ENCODE results near the gene CNGB1. TPM values are rescaled to one million over a fixed set of nuclear protein-coding genes. Genes with fewer than 3 reads are reported as not detected.

CNGB1 gene
- total and polyA plus RNA-seq, 2 of the 13 experiments (the other 11 are each of a cell fraction or from before 2014, with no cell fraction given) = 0.02 to 0.15 TPM

GRCh38 chr16:57899771-57900661, 70.9 kb downstream of the CNGB1 start (continued):
- TF ChIP-seq HDAC1 (CRISPR knock-in tag; IDR thresholded peaks at IDR 0.05) = peak; percentile 63
- peak; percentile 34 for TF ChIP-seq MYC (CRISPR knock-in tag; IDR thresholded peaks at IDR 0.05; ENCODE audit: borderline replicate concordance)
- TF ChIP-seq KMT2B (CRISPR knock-in tag; IDR thresholded peaks at IDR 0.05) = no peak
- TF ChIP-seq, protein P1, sequence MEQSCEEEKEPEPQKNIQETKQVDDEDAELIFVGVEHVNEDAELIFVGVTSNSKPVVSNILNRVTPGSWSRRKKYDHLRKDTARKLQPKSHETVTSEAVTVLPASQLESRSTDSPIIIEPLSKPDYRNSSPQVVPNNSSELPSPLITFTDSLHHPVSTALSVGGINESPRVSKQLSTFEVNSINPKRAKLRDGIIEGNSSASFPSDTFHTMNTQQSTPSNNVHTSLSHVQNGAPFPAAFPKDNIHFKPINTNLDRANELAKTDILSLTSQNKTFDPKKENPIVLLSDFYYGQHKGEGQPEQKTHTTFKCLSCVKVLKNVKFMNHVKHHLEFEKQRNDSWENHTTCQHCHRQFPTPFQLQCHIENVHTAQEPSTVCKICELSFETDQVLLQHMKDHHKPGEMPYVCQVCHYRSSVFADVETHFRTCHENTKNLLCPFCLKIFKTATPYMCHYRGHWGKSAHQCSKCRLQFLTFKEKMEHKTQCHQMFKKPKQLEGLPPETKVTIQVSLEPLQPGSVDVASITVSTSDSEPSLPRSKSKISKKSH (CRISPR knock-in tag; IDR thresholded peaks at IDR 0.05; ENCODE audit: borderline replicate concordance) = 0 out of 2 replicates have a peak, but pooled peaks have one; percentile 44
- TF ChIP-seq, protein P2, sequence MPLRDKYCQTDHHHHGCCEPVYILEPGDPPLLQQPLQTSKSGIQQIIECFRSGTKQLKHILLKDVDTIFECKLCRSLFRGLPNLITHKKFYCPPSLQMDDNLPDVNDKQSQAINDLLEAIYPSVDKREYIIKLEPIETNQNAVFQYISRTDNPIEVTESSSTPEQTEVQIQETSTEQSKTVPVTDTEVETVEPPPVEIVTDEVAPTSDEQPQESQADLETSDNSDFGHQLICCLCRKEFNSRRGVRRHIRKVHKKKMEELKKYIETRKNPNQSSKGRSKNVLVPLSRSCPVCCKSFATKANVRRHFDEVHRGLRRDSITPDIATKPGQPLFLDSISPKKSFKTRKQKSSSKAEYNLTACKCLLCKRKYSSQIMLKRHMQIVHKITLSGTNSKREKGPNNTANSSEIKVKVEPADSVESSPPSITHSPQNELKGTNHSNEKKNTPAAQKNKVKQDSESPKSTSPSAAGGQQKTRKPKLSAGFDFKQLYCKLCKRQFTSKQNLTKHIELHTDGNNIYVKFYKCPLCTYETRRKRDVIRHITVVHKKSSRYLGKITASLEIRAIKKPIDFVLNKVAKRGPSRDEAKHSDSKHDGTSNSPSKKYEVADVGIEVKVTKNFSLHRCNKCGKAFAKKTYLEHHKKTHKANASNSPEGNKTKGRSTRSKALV (CRISPR knock-in tag; IDR thresholded peaks at IDR 0.05) = peak; percentile 38; the same call in 1 of the 2 replicates
- no peak for TF ChIP-seq ZNF567 (CRISPR knock-in tag; IDR thresholded peaks at IDR 0.05; ENCODE audit: borderline replicate concordance)
- TF ChIP-seq ZUFSP (CRISPR knock-in tag; IDR thresholded peaks at IDR 0.05; ENCODE audit: borderline replicate concordance) = no peak
- peak; percentile 48; the same call in 1 of the 2 replicates for TF ChIP-seq ZNF350 (CRISPR knock-in tag; IDR thresholded peaks at IDR 0.05; ENCODE audit: borderline replicate concordance, low read depth)
- peak; percentile 33; the same call in 1 of the 2 replicates for TF ChIP-seq SPEN (CRISPR knock-in tag; IDR thresholded peaks at IDR 0.05; ENCODE audit: low read depth)
- peak; percentile 54 for TF ChIP-seq ZEB1 (IDR thresholded peaks at IDR 0.05; ENCODE audit: insufficient replicate concordance, low read depth)
- TF ChIP-seq HIVEP1 (CRISPR knock-in tag; IDR thresholded peaks at IDR 0.05) = peak; percentile 43; the same call in 1 of the 2 replicates
- peak; percentile 46; the same call in 1 of the 2 replicates for TF ChIP-seq FOXP4 (CRISPR knock-in tag; IDR thresholded peaks at IDR 0.05)
- peak in 1 of 2 experiments; percentile 27; a peak in 1 of 4 replicates for TF ChIP-seq EP300 (IDR thresholded peaks at IDR 0.05; ENCODE audit: low read depth in 2 of 2, low read length in 2 of 2)
- no peak for TF ChIP-seq EP300 (CRISPR knock-in tag; IDR thresholded peaks at IDR 0.05; ENCODE audit: borderline replicate concordance)
- peak; percentile 64 for TF ChIP-seq NR2C2 (CRISPR knock-in tag; IDR thresholded peaks at IDR 0.05; ENCODE audit: borderline replicate concordance)
- TF ChIP-seq, protein P3, sequence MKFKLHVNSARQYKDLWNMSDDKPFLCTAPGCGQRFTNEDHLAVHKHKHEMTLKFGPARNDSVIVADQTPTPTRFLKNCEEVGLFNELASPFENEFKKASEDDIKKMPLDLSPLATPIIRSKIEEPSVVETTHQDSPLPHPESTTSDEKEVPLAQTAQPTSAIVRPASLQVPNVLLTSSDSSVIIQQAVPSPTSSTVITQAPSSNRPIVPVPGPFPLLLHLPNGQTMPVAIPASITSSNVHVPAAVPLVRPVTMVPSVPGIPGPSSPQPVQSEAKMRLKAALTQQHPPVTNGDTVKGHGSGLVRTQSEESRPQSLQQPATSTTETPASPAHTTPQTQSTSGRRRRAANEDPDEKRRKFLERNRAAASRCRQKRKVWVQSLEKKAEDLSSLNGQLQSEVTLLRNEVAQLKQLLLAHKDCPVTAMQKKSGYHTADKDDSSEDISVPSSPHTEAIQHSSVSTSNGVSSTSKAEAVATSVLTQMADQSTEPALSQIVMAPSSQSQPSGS (CRISPR knock-in tag; IDR thresholded peaks at IDR 0.05) = 0 out of 2 replicates have a peak, but pooled peaks have one; percentile 18
- TF ChIP-seq ZFP82 (CRISPR knock-in tag; IDR thresholded peaks at IDR 0.05; ENCODE audit: borderline replicate concordance) = no peak
- TF ChIP-seq ZNF619 (CRISPR knock-in tag; IDR thresholded peaks at IDR 0.05) = 0 out of 2 replicates have a peak, but pooled peaks have one; percentile 37

All from HepG2 (cell line).